PC-9 (cell line): Measurements from ENCODE around the gene UBTF.
"Not testable (repeated sequence)": the region's sequence is repeated elsewhere in the genome, so short reads cannot be mapped to it uniquely, and the experiment has no call there.

Experiments used
- EZH2 ChIP-seq: fragments of 200-600 bp; sonication (generic); IDR thresholded peaks from 2 replicates; pipeline ENCODE4 v1.8.0; 2017; ENCODE audit warnings: antibody characterized with exemption, low read depth
- TF ChIP-seq, protein P1 (sequence below): fragments of 200-600 bp; sonication (generic); conservative IDR thresholded peaks from 2 replicates; pipeline ENCODE4 v1.6.1; 2017; ENCODE audit warnings: mixed run types, antibody characterized with exemption, mild to moderate bottlenecking, moderate library complexity

DNA sequence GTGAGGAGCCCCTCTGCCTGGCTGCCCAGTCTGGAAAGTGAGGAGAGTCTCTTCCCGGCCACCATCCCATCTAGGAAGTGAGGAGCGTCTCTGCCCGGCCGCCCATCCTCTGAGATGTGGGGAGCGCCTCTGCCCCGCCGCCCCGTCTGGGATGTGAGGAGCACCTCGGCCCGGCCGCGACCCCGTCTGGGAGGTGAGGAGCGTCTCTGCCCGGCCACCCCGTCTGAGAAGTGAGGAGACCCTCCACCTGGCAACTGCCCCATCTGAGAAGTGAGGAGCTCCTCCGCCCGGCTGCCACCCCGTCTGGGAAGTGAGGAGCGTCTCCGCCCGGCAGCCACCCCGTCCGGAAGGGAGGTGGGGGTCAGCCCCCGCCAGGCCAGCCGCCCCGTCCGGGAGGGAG is 18.4 kb upstream of the UBTF start:
- TF ChIP-seq, protein P1, sequence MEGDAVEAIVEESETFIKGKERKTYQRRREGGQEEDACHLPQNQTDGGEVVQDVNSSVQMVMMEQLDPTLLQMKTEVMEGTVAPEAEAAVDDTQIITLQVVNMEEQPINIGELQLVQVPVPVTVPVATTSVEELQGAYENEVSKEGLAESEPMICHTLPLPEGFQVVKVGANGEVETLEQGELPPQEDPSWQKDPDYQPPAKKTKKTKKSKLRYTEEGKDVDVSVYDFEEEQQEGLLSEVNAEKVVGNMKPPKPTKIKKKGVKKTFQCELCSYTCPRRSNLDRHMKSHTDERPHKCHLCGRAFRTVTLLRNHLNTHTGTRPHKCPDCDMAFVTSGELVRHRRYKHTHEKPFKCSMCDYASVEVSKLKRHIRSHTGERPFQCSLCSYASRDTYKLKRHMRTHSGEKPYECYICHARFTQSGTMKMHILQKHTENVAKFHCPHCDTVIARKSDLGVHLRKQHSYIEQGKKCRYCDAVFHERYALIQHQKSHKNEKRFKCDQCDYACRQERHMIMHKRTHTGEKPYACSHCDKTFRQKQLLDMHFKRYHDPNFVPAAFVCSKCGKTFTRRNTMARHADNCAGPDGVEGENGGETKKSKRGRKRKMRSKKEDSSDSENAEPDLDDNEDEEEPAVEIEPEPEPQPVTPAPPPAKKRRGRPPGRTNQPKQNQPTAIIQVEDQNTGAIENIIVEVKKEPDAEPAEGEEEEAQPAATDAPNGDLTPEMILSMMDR = not testable (repeated sequence)
- not testable (repeated sequence) for TF ChIP-seq EZH2
